ENCODE measurements around the gene ARHGAP25. TPM values are rescaled to one million over a fixed set of nuclear protein-coding genes. Genes with fewer than 3 reads are reported as not detected.

Gene ARHGAP25
- total RNA-seq, 1 experiment from 2014 or later, result 0.27 TPM

DNA sequence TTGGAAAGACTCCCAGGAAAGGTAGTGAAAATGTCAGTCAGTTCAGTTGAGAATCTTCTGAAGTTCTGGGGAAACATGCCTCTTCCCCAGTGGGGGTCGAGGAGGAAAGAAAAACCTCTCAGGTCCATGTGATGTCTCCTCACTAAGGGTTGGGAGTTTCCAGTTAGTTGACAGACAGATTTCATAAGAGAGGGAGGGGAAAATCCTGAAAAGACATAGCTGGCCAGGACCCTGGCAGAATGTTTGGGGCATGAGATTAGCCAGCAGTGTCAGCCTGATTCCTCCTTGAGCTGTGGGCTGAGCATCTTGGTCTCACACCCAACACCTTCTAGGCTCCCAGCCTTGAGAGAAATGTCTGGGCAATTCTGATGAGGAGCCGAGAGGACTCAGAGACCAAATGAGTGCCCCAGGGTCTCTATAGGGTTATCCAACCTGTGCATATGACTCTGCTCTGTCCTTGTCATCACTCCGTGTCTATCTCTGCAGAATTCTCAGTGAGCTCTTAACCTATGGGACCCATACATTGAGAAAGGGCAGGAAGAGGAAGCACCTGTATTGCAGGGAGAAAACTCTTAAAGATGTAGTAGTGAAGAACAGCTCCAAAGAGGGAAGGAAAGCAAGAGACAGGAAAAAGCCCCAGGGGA is 122.7 kb downstream of the ARHGAP25 start:
- DNase-seq (ENCODE audit: low read depth, low spot score) (no peak), ATAC-seq (no peak)
- TF ChIP-seq, protein P1, sequence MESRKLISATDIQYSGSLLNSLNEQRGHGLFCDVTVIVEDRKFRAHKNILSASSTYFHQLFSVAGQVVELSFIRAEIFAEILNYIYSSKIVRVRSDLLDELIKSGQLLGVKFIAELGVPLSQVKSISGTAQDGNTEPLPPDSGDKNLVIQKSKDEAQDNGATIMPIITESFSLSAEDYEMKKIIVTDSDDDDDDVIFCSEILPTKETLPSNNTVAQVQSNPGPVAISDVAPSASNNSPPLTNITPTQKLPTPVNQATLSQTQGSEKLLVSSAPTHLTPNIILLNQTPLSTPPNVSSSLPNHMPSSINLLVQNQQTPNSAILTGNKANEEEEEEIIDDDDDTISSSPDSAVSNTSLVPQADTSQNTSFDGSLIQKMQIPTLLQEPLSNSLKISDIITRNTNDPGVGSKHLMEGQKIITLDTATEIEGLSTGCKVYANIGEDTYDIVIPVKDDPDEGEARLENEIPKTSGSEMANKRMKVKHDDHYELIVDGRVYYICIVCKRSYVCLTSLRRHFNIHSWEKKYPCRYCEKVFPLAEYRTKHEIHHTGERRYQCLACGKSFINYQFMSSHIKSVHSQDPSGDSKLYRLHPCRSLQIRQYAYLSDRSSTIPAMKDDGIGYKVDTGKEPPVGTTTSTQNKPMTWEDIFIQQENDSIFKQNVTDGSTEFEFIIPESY (IDR thresholded peaks at IDR 0.05; ENCODE audit: extremely low read depth, insufficient replicate concordance, low read length), result no peak
- TF ChIP-seq YY1 (IDR thresholded peaks at IDR 0.05; ENCODE audit: extremely low read depth, insufficient replicate concordance, low read depth, low read length) (no peak), SP1 (IDR thresholded peaks at IDR 0.05; ENCODE audit: low read depth) (no peak), POLR2A (IDR thresholded peaks at IDR 0.05; ENCODE audit: borderline replicate concordance, extremely low read depth, insufficient read depth, insufficient read length) (no peak)
- TF ChIP-seq, protein P2, sequence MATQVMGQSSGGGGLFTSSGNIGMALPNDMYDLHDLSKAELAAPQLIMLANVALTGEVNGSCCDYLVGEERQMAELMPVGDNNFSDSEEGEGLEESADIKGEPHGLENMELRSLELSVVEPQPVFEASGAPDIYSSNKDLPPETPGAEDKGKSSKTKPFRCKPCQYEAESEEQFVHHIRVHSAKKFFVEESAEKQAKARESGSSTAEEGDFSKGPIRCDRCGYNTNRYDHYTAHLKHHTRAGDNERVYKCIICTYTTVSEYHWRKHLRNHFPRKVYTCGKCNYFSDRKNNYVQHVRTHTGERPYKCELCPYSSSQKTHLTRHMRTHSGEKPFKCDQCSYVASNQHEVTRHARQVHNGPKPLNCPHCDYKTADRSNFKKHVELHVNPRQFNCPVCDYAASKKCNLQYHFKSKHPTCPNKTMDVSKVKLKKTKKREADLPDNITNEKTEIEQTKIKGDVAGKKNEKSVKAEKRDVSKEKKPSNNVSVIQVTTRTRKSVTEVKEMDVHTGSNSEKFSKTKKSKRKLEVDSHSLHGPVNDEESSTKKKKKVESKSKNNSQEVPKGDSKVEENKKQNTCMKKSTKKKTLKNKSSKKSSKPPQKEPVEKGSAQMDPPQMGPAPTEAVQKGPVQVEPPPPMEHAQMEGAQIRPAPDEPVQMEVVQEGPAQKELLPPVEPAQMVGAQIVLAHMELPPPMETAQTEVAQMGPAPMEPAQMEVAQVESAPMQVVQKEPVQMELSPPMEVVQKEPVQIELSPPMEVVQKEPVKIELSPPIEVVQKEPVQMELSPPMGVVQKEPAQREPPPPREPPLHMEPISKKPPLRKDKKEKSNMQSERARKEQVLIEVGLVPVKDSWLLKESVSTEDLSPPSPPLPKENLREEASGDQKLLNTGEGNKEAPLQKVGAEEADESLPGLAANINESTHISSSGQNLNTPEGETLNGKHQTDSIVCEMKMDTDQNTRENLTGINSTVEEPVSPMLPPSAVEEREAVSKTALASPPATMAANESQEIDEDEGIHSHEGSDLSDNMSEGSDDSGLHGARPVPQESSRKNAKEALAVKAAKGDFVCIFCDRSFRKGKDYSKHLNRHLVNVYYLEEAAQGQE (IDR thresholded peaks at IDR 0.05; ENCODE audit: low read depth), result no peak
- peaks cover 28% of the 10 kb centered on the region; the same call in 1 of the 2 replicates for H3K27me3 ChIP-seq (ENCODE audit: insufficient read depth, low read length)
- H3K27ac ChIP-seq (ENCODE audit: low read depth, low read length), result no peak overlapping the region
- RAD21 ChIA-PET (ENCODE audit: low non-redundant PET in 1 of 2, low total read pairs in 2 of 2, uncharacterized antibody in 2 of 2, unreplicated experiment in 2 of 2), result no interaction called here
- no peaks in the 10 kb centered on the region; the same call in 1 of the 2 replicates for H3K9me2 ChIP-seq (ENCODE audit: insufficient read depth)
- no peaks in the 10 kb centered on the region for H3K4me1 ChIP-seq (ENCODE audit: control insufficient read depth in 1 of 2, insufficient read depth in 2 of 2, low read length in 2 of 2)
- H3K4me3 ChIP-seq (replicated peaks in 1 of 2; ENCODE audit: low read depth in 1 of 2, low read length in 2 of 2), result no peak overlapping the region
- H4K20me1 ChIP-seq (ENCODE audit: insufficient read depth), result no peaks in the 10 kb centered on the region
- no peak overlapping the region for H2AFZ ChIP-seq (ENCODE audit: low read depth, low read length, poor library complexity, severe bottlenecking)
- no peak overlapping the region for H3K9ac ChIP-seq (ENCODE audit: low read length)
- intact Hi-C loops (cut with micrococcal nuclease), result no loop called here
- BruUV-seq (replicated peaks), result no TSS peak
- H3K36me3 ChIP-seq (ENCODE audit: control insufficient read depth in 1 of 2, insufficient read depth in 2 of 2, low read length in 2 of 2), result no peaks in the 10 kb centered on the region
- POLR2A ChIA-PET, result no interaction called here
- no peaks in the 10 kb centered on the region for H3K79me2 ChIP-seq (ENCODE audit: insufficient read depth, low read length)
- CTCF ChIA-PET, result no interaction called here
- no peaks in the 10 kb centered on the region for H3K9me3 ChIP-seq (ENCODE audit: control insufficient read depth in 1 of 2, insufficient read depth in 1 of 2, low read depth in 1 of 2, low read length in 2 of 2)
- H3K4me2 ChIP-seq (ENCODE audit: low read length), result no peak overlapping the region
